ENCODE data around the gene ZCCHC24. TPM values are rescaled to one million over a fixed set of nuclear protein-coding genes. Genes with fewer than 3 reads are reported as not detected.
A peak's percentile ranks its signal among the peaks of the same experiment; 100 is the strongest.

ZCCHC24 gene
- total and polyA plus RNA-seq, 9 donors: 21.6 to 92.1 (median 58.3) TPM

GRCh38 chr10:79346388-79347225 lies 98.8 kb downstream of the ZCCHC24 start:
- no peak overlapping the region for H3K27ac ChIP-seq
- intact Hi-C loops (cut with DNase I): no loop called here
- H3K4me3 ChIP-seq: no peak overlapping the region
- H3K4me1 ChIP-seq (ENCODE audit: insufficient read depth): peaks cover 14% of the 10 kb centered on the region
- H3K27me3 ChIP-seq: no peaks in the 10 kb centered on the region
- TF ChIP-seq POLR2A (IDR thresholded peaks at IDR 0.05): no peak
- TF ChIP-seq EP300 (IDR thresholded peaks at IDR 0.05): no peak
- no peak for TF ChIP-seq CTCF (IDR thresholded peaks at IDR 0.05)
- H3K9me3 ChIP-seq: no peaks in the 10 kb centered on the region
- DNase-seq: peak in 3 of 5 donors; percentile 39 to 61 (median 60)
- no peaks in the 10 kb centered on the region for H3K36me3 ChIP-seq
- 46 to 57% (median 52%) methylated on average over 12 of the region's 12 CpGs for WGBS, 3 donors

- H3K27ac ChIP-seq: no peak overlapping the region
- H3K9me3 ChIP-seq: no peaks in the 10 kb centered on the region
- peak in 1 of 5 donors; percentile 6 for DNase-seq
- no peak for TF ChIP-seq POLR2A (IDR thresholded peaks at IDR 0.05)
- no peak for TF ChIP-seq CTCF (IDR thresholded peaks at IDR 0.05)
- TF ChIP-seq EP300 (IDR thresholded peaks at IDR 0.05): no peak
- 85 to 95% (median 90%) methylated on average over 2 of the region's 2 CpGs for WGBS, 3 donors
- no peaks in the 10 kb centered on the region for H3K27me3 ChIP-seq
- peaks cover 14% of the 10 kb centered on the region for H3K4me1 ChIP-seq (ENCODE audit: insufficient read depth)
- intact Hi-C loops (cut with DNase I): no loop called here
- H3K4me3 ChIP-seq: no peak overlapping the region
- no peaks in the 10 kb centered on the region for H3K36me3 ChIP-seq
These were observed 99.4 kb downstream of the ZCCHC24 start for GRCh38 chr10:79346012-79346340.

- Histone ChIP-seq H3K27ac (no peak overlapping the region), H3K4me3 (no peak overlapping the region), H3K4me1 (ENCODE audit: insufficient read depth) (peaks cover 14% of the 10 kb centered on the region), H3K36me3 (no peaks in the 10 kb centered on the region), H3K9me3 (no peaks in the 10 kb centered on the region), H3K27me3 (no peaks in the 10 kb centered on the region)
- DNase-seq: peak in 2 of 5 donors; percentile 18 to 22
- intact Hi-C loops (cut with DNase I): no loop called here
- TF ChIP-seq CTCF (IDR thresholded peaks at IDR 0.05): no peak
- no peak for TF ChIP-seq POLR2A (IDR thresholded peaks at IDR 0.05)
- TF ChIP-seq EP300 (IDR thresholded peaks at IDR 0.05): no peak
- WGBS, 3 donors: 70 to 76% (median 76%) methylated on average over 5 of the region's 5 CpGs
These were observed 100.0 kb downstream of the ZCCHC24 start for GRCh38 chr10:79345241-79346011.

GRCh38 chr10:79344502-79345195 lies 100.8 kb downstream of the ZCCHC24 start:
- peak in 2 of 5 donors; percentile 9 to 11 for DNase-seq
- WGBS, 3 donors: 86 to 100% (median 88%) methylated on average over 3 of the region's 3 CpGs
- Histone ChIP-seq H3K9me3 (no peaks in the 10 kb centered on the region), H3K36me3 (no peaks in the 10 kb centered on the region), H3K27ac (no peak overlapping the region), H3K27me3 (no peaks in the 10 kb centered on the region), H3K4me1 (ENCODE audit: insufficient read depth) (peaks cover 14% of the 10 kb centered on the region), H3K4me3 (no peak overlapping the region)
- TF ChIP-seq EP300 (IDR thresholded peaks at IDR 0.05) (no peak), CTCF (IDR thresholded peaks at IDR 0.05) (no peak), POLR2A (IDR thresholded peaks at IDR 0.05) (no peak)
- intact Hi-C loops (cut with DNase I): no loop called here
